Pulmonary artery endothelial cell (primary cell): ENCODE results near the gene GLDC. TPM values are rescaled to one million over a fixed set of nuclear protein-coding genes. Genes with fewer than 3 reads are reported as not detected.

ENCODE experiments used
- DNase-seq: peaks from one replicate; pipeline ENCODE4 v3.0.0-alpha.2; 2011; ENCODE audit warnings: low read depth, low spot score
- total RNA-seq: library from RNA; depleted of rRNA; stranded (reverse); fragments of >200 nt; gene quantifications from 2 replicates; pipeline ENCODE4 v1.2.3, GENCODE V29; 2014

The GLDC gene
- total RNA-seq, 1 donor from 2014 or later = 16.5 TPM

- DNase-seq = no peak
Measured at GRCh38 chr9:6506571-6506970, 139.0 kb downstream of the GLDC start.

DNA sequence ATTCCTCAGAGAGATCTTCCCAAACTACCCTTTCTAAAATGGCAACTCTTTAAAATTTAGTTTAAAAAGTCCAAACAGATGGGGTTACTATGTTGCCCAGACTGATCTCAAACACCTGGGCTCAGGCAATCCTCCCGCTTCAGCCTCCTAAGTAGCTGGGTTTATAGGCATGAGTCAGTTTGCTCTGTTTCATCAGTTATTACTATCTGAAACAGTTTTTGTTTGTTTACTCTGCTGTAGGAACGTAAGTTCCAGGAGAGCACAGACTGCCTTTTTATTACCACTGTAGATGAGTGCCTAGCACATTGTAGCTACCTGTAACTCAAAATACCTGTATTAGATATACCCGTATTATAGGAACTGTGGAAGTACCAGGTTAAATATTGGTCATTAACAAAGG, 143.1 kb downstream of the GLDC start:
- no peak for DNase-seq

DNA sequence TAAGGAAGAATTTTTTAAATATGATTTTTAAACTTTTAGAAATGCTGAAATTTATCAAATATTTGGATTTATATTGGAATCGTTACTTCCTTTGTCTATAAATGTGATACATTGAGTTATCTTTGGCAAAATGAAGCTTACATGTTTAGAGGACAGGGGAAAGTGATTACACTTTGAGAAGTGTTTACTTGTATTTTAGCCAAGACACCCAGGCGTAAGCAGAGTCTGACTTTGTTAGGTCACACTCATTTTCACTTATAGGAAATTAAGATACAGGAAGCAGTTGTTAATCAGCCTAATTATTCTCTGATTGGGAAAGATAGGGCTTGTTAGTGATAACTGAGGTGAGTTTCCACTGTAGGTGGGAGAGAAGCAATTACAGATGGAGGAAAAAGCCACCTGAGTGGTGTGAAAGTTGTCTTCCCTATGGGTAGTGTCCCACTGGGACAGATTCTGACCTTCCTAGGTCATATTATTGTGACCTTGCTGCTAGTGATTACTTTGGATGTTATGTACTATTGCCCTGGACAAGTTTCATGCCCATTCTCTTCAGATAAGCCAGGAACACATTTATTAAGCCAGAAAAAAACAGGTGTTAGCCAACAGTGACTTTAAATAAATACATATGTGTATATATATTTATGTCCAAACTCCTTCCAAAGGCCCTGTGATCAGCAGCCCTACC, 143.9 kb downstream of the GLDC start:
- DNase-seq = no peak

GRCh38 chr9:6498982-6499381, 146.5 kb downstream of the GLDC start:
- no peak for DNase-seq

- DNase-seq = no peak
Measured at GRCh38 chr9:6495466-6495865, 150.1 kb downstream of the GLDC start.

DNA sequence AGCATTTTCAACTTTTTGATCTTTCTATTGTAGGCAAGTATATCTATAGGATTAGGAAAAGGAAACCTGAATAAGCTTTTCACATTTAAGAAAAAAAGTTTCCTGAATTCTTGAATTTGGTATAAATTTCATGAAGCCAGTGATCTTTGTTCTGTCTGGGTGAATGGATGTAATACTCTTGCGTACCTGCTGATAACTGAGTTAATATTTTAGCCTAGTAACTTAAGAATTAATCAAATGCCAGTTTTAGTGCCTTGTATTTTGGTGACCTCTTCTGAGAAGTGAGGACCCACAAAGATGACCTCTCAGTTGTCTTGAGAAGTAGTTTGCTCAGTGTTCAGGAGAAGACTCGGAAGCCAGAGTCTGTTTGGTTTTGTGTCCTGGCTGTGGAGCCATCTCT, 154.7 kb downstream of the GLDC start:
- DNase-seq = no peak

GRCh38 chr9:6489099-6489498, 156.4 kb downstream of the GLDC start:
- no peak for DNase-seq

GRCh38 chr9:6488395-6488794, 157.1 kb downstream of the GLDC start:
- DNase-seq = no peak

DNA sequence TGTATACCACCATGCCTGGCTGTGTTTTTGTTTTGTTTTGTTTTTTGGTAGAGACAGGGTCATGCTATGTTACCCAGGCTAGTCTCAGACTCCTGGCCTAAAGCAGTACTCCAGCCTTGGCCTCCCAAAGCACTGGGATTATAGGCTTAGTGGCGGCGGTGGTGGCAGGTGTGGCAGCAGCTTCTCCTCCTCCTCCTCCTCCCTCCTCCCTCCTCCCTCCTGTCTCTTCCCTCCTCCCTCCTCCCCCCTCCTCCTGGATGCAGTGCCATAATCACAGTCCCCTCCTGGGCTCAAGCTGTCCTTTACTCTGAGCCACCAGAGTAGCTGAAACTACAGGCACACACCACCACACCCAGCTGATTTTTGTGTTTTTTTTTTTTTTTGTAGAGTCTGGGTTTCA, 161.3 kb downstream of the GLDC start:
- no peak for DNase-seq

Other genes with a start within 250 kb of the GLDC start
- gene UHRF2, start 232.5 kb downstream of the GLDC start, total RNA-seq = 89.9 and 123 TPM in 2 replicates
- gene KDM4C, start 112.2 kb upstream of the GLDC start, total RNA-seq = 15.8 and 18.5 TPM in 2 replicates